Adipocyte (in vitro differentiated cells): ENCODE measurements around the gene NAGS.

Source experiments
- DNase-seq: peaks from one replicate; pipeline ENCODE4 v3.0.0-alpha.2; 2015; ENCODE audit warnings: low read depth
- H3K27me3 ChIP-seq: replicated peaks from 2 replicates; pipeline ENCODE4 v1.7.0; 2013; ENCODE audit warnings: mild to moderate bottlenecking, low read length, moderate library complexity; ENCODE audit not compliant: control insufficient read depth, insufficient read depth
- H3K36me3 ChIP-seq: 2 replicates; pipeline ENCODE4 v1.7.0; 2013; ENCODE audit warnings: low read length, mild to moderate bottlenecking, moderate library complexity; ENCODE audit not compliant: control insufficient read depth, insufficient read depth, severe bottlenecking
- H3K4me1 ChIP-seq: 2 replicates; pipeline ENCODE4 v1.7.0; 2013; ENCODE audit warnings: mild to moderate bottlenecking, low read length, moderate library complexity; ENCODE audit not compliant: control insufficient read depth, insufficient read depth
- H3K4me3 ChIP-seq: 2 replicates; pipeline ENCODE4 v1.7.0; 2013; ENCODE audit warnings: mild to moderate bottlenecking, low read length, moderate library complexity
- H3K9ac ChIP-seq: 2 replicates; pipeline ENCODE4 v1.7.0; 2013; ENCODE audit warnings: mild to moderate bottlenecking, low read length, moderate library complexity
- H3K9me3 ChIP-seq: 2 replicates; pipeline ENCODE4 v1.7.0; 2013; ENCODE audit warnings: mild to moderate bottlenecking, low read length, moderate library complexity; ENCODE audit not compliant: control insufficient read depth

Gene NAGS

GRCh38 chr17:44000141-44000860, 4.1 kb upstream of the NAGS start:
- Histone ChIP-seq H3K4me1 (peaks cover 30% of the 10 kb centered on the region), H3K9me3 (no peaks in the 10 kb centered on the region), H3K9ac (no peak overlapping the region), H3K27me3 (no peaks in the 10 kb centered on the region), H3K36me3 (no peaks in the 10 kb centered on the region), H3K4me3 (no peak overlapping the region)
- no peak for DNase-seq

DNA sequence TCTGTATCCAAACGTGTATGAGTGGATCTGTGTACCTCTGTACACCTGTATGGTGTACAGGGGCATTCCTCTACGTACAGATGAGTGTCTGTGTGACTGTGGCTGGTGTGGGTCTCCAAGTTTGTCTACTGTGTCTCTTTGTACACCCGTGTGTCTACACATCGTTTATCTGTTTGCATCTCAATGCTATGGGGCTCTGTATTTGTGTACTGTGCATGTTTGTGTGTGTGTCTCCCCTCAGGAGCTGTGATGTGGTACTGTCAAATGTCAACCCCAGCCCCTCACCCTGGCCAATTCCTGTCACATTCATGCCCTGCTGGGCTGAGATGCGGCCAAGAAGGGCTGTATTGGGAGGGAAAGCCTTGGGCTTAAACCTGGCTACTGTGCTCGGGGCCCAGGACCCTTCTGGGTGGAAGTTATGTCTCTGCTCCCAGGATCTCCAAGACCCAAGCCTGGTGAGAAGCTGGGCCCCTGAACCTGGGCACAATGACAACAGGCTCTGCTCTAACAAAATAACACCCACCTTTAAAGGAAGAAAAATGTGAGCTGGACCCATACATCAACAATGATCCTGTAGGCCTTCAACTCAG, 3.5 kb upstream of the NAGS start:
- no peak for DNase-seq
- H3K27me3 ChIP-seq: no peaks in the 10 kb centered on the region

DNA sequence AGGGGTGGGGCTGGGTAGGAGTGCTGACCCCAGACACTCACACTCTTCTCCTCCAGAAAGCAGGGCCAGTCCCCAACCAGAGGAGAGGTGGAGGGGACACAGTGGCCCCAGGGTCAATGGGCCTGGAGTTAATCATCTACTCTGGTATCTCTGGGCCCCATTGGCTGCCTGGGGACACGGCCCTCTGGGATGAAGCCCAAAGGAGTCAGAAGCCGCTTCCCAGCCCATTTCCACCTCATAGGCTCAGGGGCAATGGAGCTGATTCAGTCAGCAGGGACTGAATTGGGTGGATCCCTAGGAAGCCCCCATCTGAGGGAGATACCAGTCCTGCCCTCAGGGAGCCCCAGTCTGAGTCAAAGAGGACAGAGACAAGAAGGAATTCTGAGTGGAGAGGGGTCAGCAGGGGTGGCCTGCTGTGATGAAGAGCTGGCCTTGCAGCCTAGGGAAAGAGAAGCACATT, 2.9 kb upstream of the NAGS start:
- H3K36me3 ChIP-seq: no peaks in the 10 kb centered on the region
- DNase-seq: no peak
- no peak overlapping the region for H3K4me3 ChIP-seq

More for the DNA sequence above, 3.5 kb upstream of the NAGS start:
- H3K4me1 ChIP-seq: peaks cover 36% of the 10 kb centered on the region
- H3K36me3 ChIP-seq: no peaks in the 10 kb centered on the region
- H3K4me3 ChIP-seq: no peak overlapping the region
- H3K9me3 ChIP-seq: no peaks in the 10 kb centered on the region
- no peak overlapping the region for H3K9ac ChIP-seq

DNA sequence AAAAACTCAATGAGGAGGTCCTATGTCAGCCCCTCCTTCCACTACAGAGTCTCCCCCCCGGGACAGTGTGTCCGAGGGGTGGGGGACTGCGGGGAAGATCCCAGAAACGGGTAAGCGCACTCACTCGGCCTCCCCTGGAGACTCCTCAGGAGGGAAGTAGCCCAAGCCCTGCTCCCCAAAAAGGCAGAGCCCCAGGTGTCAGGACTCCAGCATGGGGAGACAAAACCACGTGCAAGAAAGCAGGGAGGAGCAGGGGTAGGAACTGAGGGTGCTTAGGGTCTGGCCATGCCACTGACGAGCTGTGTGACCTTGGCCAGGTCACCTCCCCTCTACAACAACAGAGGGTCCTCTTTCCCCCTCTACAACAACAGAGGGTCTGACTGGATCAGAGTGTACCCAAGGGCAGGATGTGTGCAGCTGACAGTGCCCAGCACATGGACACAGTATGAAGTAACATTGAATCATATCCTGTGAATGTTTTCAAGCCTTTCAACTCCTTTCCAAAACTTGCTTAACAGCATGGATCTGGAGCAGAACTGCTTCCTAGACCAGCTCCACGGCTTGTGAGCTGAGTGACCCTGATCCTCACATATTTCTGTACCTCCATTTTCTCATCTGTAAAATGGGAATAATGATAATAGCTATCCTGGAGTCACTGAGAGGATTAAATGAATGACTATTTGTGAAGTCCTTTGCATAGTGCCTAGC, 2.1 kb upstream of the NAGS start:
- Histone ChIP-seq H3K9me3 (no peaks in the 10 kb centered on the region), H3K9ac (peak overlapping the region; percentile 35), H3K4me3 (no peak overlapping the region), H3K4me1 (peaks cover 45% of the 10 kb centered on the region), H3K36me3 (no peaks in the 10 kb centered on the region), H3K27me3 (no peaks in the 10 kb centered on the region)
- peak; percentile 48 for DNase-seq

More for the DNA sequence above, 2.9 kb upstream of the NAGS start:
- Histone ChIP-seq H3K4me1 (peaks cover 42% of the 10 kb centered on the region), H3K9ac (peak overlapping the region; percentile 35), H3K27me3 (no peaks in the 10 kb centered on the region), H3K9me3 (no peaks in the 10 kb centered on the region)

DNA sequence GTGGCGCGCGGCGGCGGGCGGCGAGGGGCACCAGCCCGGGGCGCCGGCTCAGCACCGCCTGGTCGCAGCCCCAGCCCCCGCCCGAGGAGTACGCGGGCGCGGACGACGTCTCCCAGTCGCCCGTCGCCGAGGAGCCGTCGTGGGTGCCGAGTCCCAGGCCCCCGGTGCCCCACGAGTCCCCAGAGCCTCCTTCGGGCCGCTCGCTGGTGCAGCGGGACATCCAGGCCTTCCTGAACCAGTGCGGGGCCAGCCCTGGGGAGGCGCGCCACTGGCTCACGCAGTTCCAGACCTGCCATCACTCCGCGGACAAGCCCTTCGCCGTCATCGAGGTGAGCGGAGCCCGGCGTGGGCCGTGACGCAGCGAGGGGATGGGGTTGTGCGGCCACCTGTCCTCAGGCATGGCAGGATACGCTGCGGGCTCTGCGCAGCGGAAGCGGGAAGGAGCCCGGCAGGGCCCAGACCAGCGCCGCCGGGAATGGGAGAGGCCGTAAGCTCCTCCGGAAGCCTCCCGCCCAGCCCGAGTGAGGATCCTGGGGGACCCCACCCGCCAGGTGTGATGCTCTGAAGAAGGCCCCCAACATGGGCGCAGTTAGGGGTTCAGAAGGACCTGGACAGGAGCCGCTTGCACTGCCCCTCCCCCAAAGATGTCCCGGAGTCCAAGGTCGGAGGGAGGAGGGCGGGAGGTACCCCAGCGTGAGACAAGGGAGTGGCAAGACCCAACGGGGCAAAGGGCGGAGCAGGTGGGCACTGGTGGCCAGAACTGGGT, 522 bp downstream of the NAGS start:
- no peak for DNase-seq
- H3K36me3 ChIP-seq: no peaks in the 10 kb centered on the region
- H3K4me3 ChIP-seq: peak overlapping the region; percentile 81
- no peaks in the 10 kb centered on the region for H3K9me3 ChIP-seq
- H3K9ac ChIP-seq: peak overlapping the region; percentile 74
- no peaks in the 10 kb centered on the region for H3K27me3 ChIP-seq
- H3K4me1 ChIP-seq: peaks cover 57% of the 10 kb centered on the region

GRCh38 chr17:44005527-44006271, 1.3 kb downstream of the NAGS start:
- peaks cover 4% of the 10 kb centered on the region for H3K36me3 ChIP-seq
- H3K4me3 ChIP-seq: peak overlapping the region; percentile 81
- DNase-seq: no peak
- H3K9me3 ChIP-seq: no peaks in the 10 kb centered on the region
- no peaks in the 10 kb centered on the region for H3K27me3 ChIP-seq
- peaks cover 61% of the 10 kb centered on the region for H3K4me1 ChIP-seq
- peak overlapping the region; percentile 74 for H3K9ac ChIP-seq

- Histone ChIP-seq H3K9me3 (no peaks in the 10 kb centered on the region), H3K9ac (peak overlapping the region; percentile 74), H3K27me3 (no peaks in the 10 kb centered on the region), H3K4me3 (peak overlapping the region; percentile 81), H3K4me1 (peaks cover 60% of the 10 kb centered on the region), H3K36me3 (peaks cover 4% of the 10 kb centered on the region)
- DNase-seq: no peak
Observed at GRCh38 chr17:44006272-44006597, 1.8 kb downstream of the NAGS start.

- DNase-seq: peak; percentile 98
- no peaks in the 10 kb centered on the region for H3K9me3 ChIP-seq
Observed at GRCh38 chr17:44006598-44007345, 2.4 kb downstream of the NAGS start.

DNA sequence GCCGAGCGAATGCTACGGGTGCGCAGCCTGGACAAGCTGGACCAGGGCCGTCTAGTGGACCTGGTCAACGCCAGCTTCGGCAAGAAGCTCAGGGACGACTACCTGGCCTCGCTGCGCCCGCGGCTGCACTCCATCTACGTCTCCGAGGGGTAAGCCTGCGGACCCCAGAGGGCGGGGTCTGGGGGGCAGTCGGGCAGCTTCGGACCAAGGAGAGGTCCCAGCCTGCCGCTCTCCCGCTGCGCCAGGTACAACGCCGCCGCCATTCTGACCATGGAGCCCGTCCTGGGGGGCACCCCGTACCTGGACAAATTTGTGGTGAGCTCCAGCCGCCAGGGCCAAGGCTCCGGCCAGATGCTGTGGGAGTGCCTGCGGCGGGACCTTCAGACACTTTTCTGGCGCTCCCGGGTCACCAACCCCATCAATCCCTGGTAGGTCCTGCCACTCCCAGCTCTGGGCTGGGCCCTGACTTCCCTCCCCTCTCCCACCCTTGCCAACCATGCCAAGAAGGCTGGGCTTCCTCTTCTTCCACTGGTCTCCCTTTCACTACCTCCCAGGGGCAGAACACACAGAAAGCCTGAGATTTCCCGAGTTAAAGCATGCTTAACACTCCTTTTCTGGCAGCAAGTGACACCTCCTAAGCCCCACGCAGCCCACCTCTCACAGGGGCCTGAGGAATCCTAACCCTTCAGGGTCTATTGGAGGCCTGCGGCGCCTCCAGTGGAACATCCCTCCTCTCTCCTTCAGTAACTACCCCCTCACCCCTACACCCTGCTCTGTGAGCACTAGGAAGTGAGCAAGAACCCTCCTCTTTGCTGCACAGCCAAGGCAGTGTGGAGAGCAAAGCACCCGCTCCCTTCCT, 3.2 kb downstream of the NAGS start:
- Histone ChIP-seq H3K4me3 (peak overlapping the region; percentile 81), H3K9me3 (no peaks in the 10 kb centered on the region), H3K27me3 (no peaks in the 10 kb centered on the region), H3K4me1 (peaks cover 48% of the 10 kb centered on the region), H3K9ac (peak overlapping the region; percentile 77), H3K36me3 (peaks cover 7% of the 10 kb centered on the region)
- peak; percentile 39 for DNase-seq

More at GRCh38 chr17:44006598-44007345, 2.4 kb downstream of the NAGS start:
- peak overlapping the region; percentile 81 for H3K4me3 ChIP-seq
- peak overlapping the region; percentile 77 for H3K9ac ChIP-seq
- H3K27me3 ChIP-seq: no peaks in the 10 kb centered on the region
- H3K4me1 ChIP-seq: peaks cover 54% of the 10 kb centered on the region
- peaks cover 5% of the 10 kb centered on the region for H3K36me3 ChIP-seq
